Measurements from ENCODE around the gene TRAPPC5.

- TF ChIP-seq CTCF (IDR thresholded peaks at IDR 0.05; ENCODE audit: low read depth, low read length) (no peak), POLR2A (IDR thresholded peaks at IDR 0.05; ENCODE audit: extremely low read depth, insufficient read length) (no peak), MAX (IDR thresholded peaks at IDR 0.05; ENCODE audit: low read depth, low read length) (no peak), MYC (IDR thresholded peaks at IDR 0.05; ENCODE audit: low read depth, low read length) (no peak)
These were observed 51.4 kb downstream of the TRAPPC5 start, which contains the start of gene CLEC4G for GRCh38 chr19:7732045-7732444.
